Adrenal gland (tissue), 5 donors: ENCODE measurements around the gene CUX1.

Experiments
- CTCF ChIP-seq, 6 experiments: fragments of 450-650 bp in 4 of 6; fragments of 200-600 bp in 2 of 6; sonication (generic) in 1 of 6; IDR thresholded peaks; 1 replicate in 5 of 6; 2 replicates in 1 of 6; pipeline versions ENCODE4 v1.5.1 to v1.8.0; 2016 to 2021; ENCODE audit warnings: antibody characterized with exemption in 6 of 6, mild to moderate bottlenecking in 2 of 6, moderate library complexity in 1 of 6
- POLR2A ChIP-seq, 2 donors: fragments of 450-650 bp; IDR thresholded peaks; one replicate each; pipeline ENCODE4 v1.6.1; 2017; ENCODE audit warnings: antibody characterized with exemption in 2 of 2, mild to moderate bottlenecking in 2 of 2, moderate library complexity in 1 of 2
- donor health status: DM: no; HTN: no; CAD: no.

- TF ChIP-seq CTCF (IDR thresholded peaks at IDR 0.05), result no peak
- no peak for TF ChIP-seq POLR2A (IDR thresholded peaks at IDR 0.05)
Observed at GRCh38 chr7:102268635-102269034, 451.2 kb downstream of the CUX1 start.
